Activated T-cell treated with anti-CD3 and anti-CD28 coated beads, Interleukin-2, amount 50 U/mL, for 48 hours (primary cell): ENCODE results near the gene PSD4.
A peak's percentile ranks its signal among the peaks of the same experiment; 100 is the strongest.

Experiments
- DNase-seq, 2 experiments: peaks; one replicate each; pipeline ENCODE4 v3.0.0-alpha.2; 2020

The PSD4 gene

DNA sequence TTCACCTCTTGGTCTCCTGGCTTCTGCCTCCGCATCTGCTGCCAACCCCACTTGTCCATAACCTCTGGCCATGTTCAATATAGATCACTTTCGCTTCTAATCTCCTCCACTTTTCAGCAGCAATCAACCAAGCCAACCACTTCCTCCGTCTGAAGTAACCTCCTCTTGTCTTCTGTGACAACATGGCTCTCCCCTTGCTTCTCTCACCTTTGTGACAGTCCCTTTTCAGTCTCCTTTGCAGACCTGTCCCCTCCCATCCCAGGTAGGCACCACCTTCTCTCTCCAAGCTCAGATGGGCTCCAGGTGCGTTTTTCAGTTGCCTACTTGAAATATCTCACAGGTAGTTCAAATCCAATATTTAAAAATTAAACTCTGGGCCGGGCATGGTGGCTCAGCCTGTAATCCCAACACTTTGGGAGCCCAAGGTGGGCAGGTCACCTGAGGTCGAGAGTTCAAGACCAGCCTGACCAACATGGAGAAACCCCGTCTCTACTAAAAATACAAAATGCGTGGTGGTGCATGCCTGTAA lies 4.7 kb upstream of the PSD4 start:
- DNase-seq: no peak

DNA sequence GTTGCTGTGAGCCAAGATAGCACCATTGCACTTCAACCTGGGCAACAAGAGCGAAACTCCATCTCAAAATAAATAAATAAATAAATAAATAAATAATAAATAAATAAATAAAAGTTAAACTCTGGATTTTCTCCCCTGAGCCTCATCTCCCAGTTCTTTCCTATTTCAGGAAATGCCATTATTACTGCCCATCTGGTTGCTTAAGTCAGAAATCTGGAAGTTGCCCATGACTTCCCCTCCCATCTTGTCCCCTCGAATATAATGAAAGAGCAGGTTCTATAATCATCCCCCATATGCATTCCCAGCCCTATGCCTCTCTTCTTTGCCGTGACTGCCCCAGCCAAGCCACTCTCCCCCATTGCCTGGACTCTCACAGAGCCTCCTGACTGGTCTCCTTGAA lies 4.2 kb upstream of the PSD4 start:
- DNase-seq: peak in 1 of 2 experiments; percentile 7

DNA sequence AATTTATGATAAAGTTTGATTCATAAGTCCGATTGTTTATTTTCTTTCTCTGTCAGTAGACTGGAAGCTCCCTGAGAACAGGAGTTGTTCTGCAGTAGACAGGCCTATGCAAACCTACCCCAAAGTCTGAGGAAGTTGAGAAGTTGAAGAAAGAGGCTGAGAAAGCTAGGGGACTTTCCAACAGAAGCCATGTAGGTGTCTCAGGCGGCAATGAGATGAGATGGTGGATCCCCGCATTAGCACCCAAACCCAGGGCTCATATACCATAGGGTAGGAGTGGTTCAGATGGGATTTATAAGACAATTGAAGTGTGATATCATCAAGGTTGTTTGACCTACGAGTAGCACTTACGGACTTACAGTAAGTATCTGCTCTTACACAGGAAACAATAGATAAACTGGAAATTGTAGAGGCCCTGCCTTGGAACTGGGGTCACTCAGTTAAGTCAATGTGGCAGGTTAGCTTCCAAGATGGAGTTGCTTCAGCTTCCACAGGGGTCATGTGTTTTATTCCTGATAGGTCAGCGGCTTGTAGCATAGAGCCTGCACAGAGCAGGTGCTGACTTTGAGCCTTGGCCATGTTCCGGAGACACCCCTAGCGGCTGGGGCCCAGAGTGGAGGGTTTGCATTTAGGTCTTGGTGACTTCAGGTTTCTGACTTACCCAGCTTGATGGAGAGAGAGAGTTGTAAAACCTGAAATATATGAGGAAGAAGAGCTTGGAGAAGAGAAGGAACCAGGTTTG lies 2.3 kb upstream of the PSD4 start:
- peak in 1 of 2 experiments; percentile 15 for DNase-seq

DNA sequence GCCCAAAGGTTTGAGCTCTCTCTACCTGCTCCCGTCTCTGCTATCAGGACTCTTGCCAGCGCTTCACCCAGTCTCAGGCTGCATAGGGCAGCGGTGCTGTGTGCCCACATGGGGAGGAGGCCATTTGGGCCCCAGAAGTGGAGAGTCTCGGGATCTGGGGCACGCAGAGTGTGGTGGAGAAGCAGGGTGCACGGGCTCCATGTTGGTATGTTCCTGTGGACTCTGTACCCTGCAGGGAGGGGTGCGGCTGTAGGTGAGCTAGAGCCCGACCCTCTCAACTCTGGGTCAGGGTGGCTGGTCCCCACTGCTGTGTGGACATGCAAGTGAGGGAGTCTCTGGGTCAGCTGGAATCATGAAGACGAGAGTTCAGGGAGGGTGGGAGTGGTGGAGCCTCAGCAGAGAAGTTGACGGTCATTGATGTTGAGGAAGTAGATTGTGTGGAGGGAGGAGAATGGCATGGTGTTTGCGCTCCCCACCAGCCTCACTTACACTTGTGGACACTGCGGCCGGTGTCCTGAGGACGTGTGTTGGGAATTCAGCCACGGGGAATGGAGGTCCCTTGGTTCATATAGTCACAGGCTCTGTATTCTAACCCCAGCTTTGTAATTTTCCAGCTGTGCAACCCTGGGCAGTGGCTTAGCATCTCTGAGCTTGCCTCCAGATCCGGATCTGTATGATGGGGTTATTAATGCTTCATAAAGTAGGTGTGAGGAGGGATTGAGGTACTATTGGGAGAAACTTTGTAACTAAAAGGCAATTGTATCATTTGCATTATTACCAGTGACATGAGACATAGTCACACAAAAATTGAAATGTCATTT lies 840 bp upstream of the PSD4 start:
- DNase-seq: peak in 1 of 2 experiments; percentile 17

DNA sequence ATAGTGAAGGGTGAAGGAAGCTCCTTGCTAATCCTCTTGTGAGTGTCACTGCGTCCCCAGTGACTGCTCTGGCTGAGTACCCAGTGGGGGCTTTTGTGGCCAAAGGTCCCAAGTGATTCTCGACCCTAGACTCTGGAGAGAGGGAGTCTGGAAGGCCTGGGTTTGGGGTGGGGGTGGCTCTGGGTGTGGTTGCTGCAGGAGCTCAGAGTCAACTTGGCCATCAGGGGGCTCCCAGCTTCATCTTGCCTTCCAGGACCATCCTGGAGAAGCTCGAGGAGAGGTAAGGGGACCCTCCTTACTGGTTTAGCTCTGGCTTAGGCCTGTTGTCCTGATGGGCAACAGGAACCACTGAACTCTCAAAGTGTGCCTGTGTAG lies 592 bp downstream of the PSD4 start:
- no peak for DNase-seq

DNA sequence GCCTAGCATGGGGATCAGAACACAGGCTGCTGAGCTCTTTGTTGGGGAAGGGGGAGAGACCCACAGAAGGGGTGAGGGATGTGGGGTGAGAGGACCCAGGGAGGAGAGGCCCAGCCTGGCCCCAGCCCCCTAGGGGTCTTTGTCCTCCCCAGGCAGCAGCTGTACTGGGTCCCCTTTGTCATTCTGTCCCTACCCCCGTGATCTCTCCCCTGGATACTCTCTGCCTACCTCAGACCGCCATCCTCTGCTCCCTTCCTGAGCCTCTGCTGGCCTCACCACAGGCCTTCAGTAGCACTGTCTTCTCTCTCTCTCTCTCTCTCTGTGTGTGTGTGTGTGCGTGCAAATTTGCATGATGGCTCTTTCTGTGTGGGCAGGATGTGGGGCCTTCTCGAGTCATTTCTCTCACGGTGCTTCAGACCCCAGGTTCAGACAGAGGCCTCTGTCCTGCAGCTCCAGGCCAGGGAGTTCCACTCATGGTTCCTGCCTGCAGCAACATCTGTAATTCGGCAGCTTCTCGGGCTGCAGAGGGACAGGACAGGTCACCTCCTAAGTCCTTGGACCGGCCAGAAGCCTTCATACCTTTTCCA lies 1.4 kb downstream of the PSD4 start:
- DNase-seq: peak; percentile 76 to 79

DNA sequence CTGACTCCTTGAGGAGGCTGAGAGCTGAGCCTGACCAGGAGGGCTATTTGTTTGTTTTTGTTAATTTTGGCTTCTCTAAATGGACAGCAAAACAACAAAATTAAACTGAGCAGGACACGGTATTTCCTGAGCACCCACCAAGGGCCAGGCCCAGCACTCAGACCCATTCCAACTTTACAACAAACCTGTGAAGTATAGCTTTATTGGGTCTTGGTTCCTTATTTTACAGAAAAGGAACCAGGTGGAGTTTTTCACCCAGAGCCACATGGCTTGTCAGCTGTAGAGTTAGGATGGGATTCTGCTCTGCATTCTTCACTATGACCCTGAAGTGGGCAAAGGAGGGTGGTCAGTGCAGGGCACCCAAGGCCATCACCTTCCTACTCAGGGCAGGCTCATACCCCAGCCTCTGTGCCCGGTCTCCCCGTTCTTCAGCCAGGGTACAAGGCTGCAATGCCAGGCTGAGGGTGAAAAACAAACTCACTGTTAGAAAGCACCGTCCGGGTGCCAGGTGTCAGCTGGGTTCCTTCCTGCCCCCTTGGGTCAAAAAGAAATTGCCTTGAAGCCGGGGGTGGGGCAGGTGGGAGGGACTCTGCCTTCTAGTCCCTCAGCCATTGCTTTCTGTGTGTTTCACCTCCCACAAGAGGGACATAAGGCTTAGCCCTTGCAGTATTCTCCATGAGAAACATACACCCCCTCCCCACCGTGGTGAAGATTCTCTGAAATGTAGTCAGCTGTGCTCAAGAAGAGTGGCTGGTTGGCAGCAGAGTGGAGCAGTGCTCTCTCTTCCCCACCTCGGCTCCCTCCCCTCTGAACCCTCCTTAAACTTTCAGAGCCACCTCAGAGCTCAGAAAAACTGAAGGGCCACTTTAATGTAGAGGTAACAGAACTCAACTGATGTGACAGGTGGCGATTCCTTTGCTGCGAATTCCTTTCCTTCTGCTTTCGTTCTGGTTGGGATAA lies 2.2 kb downstream of the PSD4 start:
- DNase-seq: peak; percentile 52

DNA sequence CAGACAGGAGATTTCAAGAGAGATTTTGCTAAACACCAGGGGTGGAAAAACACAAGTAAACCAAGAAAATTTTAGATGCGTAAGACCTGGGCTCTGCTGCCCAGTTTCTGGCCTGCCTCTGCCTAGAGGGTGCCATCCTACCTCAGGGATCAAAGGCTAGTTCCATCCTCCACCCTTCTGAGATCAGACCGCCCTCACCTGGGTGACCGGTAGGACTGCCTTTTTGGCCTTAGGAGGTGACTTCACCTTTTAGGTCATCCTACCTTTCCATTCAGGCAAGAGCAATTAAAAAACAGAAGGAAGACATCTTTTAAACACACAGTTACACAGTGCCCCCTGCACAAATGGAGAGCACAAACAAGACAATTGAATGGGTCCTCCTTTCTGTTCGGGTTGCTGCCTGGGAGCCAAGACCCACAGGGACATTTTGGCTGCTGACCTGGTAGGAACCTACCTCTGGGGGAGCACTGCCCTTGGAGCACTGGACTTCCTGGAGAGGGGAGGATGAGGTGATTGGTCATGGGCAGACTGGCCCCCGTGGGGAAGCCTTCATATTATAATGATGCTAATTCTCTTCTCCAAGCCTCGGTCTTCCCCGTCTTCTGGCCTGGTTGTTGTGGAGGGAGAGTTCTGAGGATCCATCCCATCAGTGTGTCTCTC lies 3.1 kb downstream of the PSD4 start:
- DNase-seq: no peak

DNA sequence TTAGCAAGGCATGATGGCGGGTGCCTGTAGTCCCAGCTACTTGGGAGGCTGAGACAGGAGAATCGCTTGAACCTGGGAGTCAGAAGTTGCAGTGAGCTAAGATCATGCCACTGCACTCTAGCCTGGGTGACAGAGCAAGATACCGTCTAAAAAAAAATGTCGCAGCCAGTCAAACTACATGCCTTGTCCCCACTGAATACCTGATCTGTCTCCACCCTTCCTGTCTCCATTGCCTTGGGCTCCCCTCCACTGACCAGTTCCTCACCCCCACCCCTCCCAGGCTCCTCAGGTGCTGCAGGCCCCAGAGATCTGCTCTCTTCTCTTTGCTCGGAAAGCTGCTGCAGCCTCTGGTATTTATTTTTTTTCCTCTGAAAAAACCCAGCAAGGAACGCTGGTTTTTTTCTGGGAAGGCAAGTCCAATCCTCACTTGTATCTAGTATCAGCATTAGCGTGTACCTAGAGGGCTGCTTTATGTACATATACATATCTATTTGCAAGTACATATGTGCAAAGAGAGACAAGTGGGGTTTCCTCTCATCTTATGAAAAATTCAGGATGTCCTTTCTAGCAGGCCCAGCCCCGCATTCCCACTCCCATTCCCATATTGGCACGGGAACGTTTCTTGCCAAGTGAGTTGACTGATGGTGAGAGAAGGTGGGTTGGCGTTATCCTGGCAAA lies 4.4 kb downstream of the PSD4 start:
- no peak for DNase-seq

DNA sequence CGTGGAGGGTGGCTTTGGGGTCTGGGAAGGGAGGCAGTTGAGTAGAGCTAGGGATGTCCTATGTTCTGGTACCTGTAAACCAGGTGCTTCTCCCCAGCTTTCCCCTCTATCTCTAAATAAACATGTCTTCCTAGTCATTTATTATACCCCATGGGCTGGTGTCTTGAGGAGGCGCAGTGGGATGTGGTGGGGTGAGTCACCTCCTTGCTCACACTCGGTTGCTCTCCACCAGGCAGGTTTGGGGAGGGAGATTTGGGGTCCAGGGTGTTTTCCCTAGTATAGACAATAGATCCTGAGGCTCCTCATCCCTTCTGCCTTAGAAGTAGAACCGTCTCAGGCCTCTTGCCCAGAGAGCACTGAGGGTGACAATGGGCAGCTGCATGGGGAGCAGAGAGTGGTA lies 5.1 kb downstream of the PSD4 start:
- peak; percentile 71 to 74 for DNase-seq

DNA sequence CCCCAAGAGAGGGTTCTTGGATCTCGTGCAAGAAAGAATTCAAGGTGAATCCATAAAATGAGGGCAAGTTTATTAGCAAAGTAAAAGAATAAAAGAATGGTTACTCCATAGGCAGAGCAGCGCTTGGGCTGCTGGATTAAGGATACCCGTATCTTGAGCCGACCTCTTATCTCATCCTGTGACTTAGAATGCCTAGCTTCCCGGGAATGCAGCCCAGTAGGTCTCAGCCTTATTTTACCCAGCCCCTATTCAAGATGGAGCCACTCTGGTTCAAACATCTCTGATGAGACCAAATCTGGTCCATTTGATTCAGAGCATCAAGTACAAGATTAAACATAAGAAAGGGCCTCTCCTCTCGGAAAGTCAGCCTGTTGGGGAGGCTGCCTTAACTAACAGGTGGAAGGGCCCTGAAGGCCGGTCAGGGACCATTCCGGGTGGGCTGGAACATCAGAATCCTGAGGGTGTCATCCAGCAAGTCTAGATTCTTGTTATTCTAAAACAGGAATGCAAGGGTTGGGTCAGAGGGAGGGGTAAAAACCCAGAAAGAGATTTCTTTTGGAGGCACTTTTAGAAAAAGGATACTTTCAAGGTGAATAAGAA lies 5.8 kb downstream of the PSD4 start:
- DNase-seq: no peak

DNA sequence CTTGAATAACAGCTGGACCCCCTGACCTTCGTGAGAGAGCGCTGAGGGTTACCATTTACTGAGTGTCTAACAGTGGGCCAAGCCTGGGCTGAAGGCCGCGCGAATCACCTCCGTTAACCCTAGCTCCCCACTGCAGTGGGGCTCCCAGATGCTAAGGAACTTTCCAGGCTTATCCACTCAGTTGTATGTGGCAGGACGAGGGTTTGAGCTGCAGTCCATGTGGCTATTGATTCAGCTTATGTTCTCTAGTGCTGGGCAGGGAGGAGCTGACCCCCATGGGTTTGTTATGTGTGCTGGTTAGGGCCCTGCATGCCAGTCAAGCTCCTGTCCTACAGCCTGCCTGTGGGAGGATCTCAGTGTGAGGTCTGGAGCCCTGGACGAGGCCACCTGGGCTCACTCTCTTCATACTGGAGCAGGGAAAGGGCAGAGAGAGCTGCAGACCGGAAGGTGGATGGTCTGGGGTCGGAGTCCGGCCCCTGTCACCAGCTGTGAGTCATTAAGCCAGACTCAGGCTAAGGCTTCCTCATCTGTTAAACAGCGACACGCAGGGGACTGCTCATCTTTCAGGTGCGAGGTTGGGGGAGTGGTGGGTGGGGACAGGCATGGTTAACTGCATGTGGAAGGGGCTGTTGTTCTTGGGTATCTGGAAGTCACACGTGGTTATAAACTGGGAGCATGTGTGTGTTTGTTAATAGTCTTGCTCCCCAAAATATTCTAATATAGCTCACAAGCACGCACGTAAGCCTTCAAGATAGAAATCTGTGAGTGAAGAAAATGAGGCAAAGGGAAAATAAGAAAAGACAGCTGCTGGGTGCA lies 6.6 kb downstream of the PSD4 start:
- peak in 1 of 2 experiments; percentile 52 for DNase-seq

DNA sequence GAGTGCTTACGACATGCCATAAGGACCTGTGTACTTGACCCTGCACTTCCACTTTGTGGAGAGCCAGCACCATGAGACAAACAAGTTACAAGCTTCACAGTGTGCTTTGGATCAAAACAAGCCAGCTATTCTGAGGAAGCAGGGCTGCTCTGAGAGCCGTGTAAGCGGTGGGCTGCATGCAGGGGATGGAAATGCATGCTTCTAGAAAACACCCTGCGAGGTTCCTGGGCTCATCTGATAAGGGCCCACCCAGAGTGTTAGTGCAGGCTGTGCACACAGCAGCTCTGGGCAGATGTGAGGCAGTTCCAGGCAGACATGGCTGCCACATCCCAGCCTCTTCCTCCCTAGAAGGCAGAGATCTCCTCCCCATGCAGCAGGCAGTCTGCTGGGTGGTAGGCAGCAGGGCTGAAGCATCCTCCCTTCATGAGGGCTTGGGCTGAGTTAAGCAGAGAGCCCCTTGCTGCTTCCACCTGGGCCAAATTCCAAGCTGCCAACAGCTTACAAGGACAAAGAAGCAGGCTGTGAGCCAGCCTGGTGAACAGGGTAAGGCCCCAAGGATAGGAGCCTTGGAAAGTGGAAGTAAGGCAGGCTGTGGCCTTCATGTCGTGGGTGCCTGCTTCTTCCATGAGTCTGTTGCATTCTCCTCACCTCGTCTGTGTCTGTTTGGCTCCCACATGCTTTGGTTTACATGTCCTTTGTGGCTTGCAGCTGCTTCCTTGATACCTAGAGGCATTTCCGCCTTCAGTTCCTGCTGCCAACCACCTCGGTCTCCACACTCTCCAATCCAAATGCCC lies 7.7 kb downstream of the PSD4 start:
- no peak for DNase-seq

DNA sequence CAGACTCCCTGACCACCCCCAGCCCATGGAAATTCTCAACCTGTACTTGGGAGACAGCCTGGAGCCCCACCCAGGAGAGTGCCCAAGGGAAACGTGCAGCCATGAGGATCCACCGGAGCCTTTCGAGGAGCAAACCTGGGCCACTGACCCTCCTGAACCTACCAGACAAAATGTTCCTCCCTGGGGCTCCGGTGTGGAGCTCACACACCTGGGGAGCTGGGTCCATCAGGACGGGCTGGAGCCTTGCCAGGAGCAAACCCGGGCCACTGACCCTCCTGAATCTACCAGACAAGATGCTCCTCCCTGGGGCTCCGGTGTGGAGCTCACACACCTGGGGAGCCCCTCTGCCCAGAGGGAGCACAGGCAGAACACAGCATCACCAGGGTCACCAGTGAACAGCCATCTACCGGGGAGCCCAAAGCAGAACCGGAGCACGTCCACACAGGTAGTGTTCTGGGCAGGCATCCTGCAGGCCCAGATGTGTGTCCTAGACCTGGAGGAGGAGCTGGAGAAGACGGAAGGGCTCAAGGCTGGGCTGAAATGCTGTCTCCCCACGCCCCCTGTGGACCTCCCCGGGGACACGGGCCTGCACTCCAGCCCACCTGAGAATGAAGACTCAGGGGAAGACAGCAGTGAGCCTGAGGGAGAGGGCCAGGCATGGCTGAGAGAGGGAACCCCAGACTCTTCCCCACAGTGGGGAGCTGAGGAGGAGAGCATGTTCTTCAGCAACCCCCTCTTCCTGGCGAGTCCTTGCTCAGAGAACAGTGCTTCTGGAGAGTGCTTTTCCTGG lies 8.9 kb downstream of the PSD4 start:
- DNase-seq: no peak

DNA sequence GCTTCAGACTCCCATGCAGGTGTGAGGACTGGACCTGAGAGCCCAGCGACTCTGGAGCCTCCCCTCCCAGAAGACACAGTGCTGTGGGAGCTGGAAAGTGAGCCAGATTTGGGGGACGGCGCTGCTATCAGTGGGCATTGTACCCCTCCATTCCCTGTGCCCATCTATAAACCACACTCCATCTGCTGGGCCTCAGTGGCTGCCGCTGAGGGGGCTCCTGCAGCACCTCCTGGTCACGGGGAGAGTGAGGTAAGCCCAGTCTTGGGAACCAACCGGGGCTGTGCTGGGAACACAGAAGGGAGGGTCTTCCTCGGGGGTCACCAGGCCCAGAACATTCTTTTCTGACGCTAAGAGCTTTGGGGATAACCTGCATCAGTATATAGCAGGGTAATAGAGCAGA lies 9.5 kb downstream of the PSD4 start:
- DNase-seq: no peak

DNA sequence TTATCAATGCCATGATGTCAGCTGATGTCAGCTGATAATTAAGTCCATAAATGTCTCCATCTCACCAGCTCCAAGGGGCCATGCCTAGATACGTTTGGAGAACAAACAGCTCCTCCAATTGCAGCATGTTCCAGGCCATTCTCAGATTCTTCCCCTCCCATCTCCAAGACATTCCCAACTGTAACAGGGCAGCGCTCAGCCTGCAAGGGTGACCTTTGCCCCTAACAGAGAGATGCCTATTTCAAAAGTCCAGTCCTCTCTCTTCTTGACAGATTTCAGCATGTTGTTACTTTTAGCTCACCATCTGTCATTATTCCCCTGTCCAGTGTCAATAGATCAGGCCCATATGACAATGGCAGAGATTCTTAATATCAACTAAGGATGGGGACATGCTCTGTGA lies 9.9 kb downstream of the PSD4 start:
- DNase-seq: no peak

DNA sequence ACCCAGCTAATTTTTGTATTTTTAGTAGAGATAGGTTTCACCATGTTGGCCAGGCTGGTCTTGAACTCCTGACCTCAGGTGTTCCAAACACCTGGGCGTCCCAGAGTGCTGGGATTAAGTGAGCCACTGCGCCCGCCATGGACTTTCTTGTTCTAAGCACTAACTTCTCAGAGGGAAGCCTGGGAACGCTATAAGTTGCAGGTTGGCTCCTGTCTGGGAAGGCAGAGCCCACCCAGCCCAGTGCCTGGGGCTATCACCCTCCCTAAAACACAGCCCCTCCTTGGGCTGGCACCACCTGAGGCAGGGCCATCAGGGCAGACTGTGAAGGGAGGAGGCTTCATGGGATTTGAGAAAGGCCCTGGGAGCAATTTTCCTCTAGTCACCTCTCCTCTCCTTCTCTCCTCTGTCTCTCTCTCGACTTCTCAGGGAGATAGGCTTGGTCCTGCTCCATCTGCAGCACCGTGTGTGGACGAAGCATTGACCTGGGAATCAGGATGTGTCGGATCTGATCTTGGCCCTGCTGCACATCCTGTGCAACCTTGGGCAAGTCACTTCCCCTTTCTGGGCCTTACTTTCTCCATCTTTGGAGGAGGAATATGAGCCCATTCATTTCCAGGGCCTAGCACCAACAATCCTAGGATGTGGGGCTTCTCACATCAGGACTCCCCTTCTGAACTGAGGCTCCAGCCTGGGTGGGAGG lies 10.9 kb downstream of the PSD4 start:
- no peak for DNase-seq
